Left colon (tissue), 2 donors: ENCODE measurements around the gene ARID3A. TPM values are rescaled to one million over a fixed set of nuclear protein-coding genes. Genes with fewer than 3 reads are reported as not detected.

Experiments
- ATAC-seq: fragments of 200-7000 bp; cut with Tn5 transposase; one replicate; pipeline ENCODE4 v1.9.1; 2020; ENCODE audit warnings: mild to moderate bottlenecking, moderate library complexity
- DNase-seq, 2 donors: peaks; one replicate each; pipeline ENCODE4 v3.0.0-alpha.2; 2020
- intact Hi-C, 2 donors: fragments of 100-400 bp; cut with DNase I in 1 of 2; cut with micrococcal nuclease in 1 of 2; formaldehyde crosslinking; loops; one replicate each; pipeline versions ENCODE4 v1.11.2 to v1.14.0; 2022; cut with DNase I, micrococcal nuclease
- total RNA-seq, 2 donors: library from RNA; stranded (reverse); fragmentation: NEBNext Ultra II Directional; extraction: Animal tissue kit (Norgen Biotek cat#: 25700); gene quantifications; one replicate each; pipeline ENCODE4 v1.2.1, GENCODE V29; 2021
- donor health status: DM: no; HTN: no; CAD: no.
- donor health status: DM: yes; HTN: yes; CAD: no.

Gene ARID3A
- total RNA-seq, 2 donors from 2014 or later, result 10.7 to 11.6 TPM

DNA sequence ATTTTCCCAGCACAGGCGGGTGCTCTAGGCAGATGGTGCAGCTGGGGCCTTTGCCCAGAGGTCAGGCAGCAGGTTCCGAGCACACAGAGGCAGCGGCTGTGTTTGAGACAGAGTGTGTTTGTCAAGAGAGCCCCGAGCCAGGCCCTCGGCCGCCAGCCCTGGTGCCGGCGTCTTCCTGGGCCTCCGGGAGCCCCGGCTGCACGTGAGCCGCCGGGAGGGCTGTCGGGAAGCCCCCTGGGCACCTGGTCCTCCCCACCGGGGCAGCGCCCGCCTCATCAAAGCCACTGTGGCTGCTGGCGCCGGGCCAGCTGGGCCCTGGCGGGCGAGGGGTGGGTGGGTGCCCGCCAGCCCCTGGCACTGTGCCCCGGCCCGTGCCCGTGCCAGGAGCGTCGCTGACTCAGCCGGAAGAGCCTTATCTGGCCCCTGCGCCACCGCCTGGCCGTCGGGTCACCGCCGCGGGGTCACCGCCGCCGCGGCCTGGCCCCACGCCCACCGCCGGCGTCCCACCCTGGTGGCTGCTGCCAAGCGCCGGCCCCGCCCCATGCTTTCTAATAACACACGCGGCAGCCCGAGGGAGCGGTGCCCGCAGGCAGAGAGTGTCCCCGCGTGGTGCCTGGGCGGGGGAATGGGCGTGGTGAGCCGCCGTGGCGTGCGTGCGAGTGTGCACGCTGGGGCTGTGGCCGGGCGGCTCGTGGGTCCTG lies 14.9 kb downstream of the ARID3A start:
- peak; percentile 80 for ATAC-seq
- DNase-seq, result peak; percentile 80 to 86
- intact Hi-C loops, result no loop called here

DNA sequence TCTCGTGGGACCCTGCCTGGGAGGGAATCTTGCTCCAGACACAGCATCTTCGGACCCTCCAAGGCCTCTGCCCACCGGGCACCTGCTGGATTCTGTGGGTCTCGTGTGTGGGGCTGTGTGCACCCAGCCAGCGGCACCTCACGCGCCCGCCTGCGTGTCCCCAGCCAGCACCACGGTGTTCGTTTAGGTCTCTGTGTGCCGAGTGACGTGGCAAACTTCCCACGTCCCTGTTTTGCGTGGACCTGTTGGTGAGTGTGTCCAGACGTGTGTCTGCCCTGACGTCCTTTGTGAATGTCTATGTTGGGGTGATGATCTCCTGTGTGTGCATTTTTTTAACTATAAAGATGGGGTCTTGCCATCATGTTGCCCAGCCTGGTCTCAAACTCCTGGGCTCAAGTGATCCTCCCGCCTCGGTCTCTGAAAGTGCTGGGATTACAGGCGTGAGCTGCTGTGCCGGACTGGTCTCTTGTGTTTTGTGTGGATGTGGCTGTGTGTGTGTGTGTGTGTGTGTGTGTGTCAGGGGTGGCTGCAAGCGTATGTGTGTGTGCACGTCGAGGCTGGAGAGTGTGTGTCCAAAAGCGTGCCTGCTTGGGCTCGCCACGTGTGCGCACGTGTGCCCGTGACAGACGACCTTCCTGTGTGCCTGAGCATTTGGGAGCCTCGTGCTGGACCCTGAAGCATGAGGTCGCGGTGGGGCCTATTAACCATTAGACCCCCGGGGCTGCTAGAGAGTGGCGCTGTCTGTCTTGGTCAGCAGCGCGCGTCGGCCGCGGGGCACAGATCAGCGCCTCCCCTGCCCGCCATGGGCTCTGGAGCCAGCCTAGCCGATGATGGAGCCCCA lies 15.7 kb downstream of the ARID3A start:
- intact Hi-C loops, result no loop called here
- DNase-seq (no peak), ATAC-seq (no peak)

DNA sequence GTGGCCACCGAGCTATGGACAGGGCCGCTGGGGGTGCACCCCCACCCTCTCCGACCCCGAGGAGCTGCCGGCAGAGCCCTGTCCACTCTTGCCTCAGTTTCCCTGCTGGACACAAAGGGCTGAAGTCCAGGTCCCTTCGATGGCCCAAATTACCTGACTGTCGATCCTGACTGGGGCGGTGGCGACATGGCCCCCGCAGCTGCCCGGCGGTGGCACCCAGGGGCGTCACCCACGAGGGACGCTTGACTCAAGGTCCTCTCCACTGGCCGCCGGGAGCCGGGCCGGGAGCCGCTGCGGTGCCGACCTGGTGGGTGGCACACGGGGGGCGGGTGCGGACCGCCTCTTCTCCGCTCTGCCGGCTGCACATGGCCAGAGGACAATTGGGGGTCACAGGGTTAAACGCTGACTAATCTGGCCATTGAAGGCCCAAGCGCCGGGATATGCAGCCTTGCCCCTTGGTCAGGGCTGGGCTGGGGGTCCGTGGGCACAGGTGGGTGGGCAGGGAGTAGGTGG lies 16.4 kb downstream of the ARID3A start:
- intact Hi-C loops, result no loop called here
- DNase-seq, result no peak
- ATAC-seq, result no peak

DNA sequence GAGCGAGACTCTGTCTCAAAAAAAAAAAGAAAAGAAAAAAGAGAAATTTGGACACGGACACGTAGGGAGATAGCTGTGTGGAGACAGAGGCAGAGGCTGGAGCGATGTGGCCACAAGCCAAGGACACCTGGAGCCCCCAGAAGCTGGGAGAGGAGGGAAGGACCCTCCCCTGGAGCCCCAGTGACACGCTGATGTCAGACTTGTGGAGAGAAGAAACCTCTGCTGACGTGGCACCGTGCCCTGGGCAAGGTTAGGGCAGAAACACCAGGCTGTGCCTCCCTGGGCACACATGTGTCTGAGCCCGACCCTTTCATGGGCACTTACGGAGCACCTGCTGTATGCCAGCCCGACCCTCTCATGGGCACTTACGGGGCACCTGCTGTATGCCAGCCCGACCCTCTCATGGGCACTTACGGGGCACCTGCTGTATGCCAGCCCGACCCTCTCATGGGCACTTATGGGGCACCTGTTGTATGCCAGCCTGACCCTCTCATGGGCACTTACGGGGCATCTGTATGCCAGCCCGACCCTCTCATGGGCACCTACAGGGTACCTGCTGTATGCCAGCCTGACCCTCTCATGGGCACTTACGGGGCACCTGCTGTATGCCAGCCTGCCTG lies 17.8 kb downstream of the ARID3A start:
- no peak for DNase-seq
- intact Hi-C loops, result no loop called here
- no peak for ATAC-seq

DNA sequence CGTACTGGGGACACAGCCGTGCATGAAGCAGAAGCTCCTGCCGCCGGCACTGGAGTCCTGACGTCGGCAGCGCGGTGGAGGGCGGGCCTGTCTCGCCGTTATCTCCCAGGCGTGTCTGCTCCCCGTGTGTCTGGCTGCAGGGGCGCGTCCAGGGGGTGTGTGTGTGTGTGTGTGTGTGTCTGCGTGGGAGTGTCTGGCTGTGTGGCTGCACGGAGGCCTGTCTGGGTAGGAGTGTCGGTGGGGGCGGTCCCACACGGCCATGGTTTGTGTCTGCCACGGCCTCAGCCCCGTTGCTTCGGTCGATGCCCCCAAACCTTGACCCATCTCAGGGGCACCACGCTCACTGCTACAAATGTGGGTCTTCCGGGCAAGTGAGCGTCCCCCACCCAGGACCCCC lies 18.3 kb downstream of the ARID3A start:
- ATAC-seq (peak; percentile 78), DNase-seq (peak; percentile 72 to 85)
- intact Hi-C loops, result no loop called here

DNA sequence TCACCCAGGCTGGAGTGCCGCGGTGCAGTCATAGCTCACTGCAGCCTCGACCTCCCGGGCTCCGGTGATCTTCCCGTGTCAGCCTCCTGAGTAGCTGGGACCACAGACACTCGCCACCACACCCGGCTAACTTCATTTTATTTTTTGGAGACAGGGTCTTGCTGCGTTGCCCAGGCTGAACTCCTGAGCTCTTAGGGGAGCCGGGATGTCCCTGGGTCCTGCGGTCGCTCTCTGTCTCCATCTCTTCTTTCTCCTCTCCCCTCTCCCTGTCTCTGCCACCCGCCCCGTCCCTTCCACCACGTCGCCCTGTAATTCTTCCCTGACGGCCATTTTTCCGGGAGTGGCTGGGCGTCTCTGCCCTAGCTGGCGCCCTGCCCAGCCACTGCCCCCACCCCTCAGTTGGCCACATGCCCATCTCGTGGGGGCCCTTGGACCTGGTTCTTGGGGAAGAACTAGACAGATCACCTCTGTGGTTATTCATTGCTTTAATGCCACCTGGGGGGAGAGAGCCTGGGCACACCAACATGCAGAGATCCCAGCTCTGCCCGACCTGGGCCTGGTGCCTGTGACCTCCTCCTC lies 18.9 kb downstream of the ARID3A start:
- ATAC-seq (peak; percentile 36), DNase-seq (peak in 1 of 2 donors; percentile 51)
- intact Hi-C loops, result no loop called here

DNA sequence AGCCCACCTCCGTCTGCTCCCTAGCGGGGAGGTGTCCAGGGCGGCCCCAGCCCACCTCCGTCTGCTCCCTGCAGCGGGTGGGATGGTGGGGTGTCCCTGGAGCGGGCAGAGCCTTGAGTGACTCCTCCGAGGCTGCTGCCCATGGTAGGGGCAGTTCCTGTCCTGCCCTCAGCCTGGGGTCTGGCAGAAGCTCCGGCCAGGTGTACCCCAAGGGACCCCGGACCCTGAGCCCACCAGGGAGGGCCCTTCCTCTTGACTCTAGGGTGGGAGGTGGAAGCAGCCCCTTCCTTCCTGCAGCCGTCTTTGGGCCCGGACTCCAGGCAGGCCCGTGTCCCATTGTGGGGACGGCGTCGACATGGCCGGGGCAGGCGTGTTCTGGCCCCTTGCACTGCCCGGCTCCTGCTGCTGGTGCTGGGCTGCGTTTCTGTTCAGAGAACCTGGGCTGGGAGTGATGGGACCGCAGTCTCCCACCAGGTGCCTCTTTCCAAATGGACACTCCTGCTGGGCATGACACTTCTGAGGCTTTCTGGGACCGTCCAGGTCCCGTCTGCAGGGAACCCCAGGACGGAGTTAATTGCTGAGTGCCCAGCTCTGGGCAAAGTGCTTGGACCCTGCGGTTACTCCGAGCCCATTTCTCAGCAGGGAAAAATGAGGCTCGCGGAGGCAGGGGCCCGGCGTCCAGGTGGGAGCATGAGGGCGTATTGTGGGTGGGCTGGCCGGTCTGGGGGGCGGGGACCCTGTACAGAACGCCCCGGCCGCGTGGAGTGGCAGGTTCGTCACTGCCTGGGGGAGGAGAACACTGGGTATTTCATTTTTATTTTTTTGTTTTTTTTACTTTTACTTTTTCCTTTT lies 19.8 kb downstream of the ARID3A start:
- intact Hi-C loops, result no loop called here
- DNase-seq (no peak), ATAC-seq (no peak)

DNA sequence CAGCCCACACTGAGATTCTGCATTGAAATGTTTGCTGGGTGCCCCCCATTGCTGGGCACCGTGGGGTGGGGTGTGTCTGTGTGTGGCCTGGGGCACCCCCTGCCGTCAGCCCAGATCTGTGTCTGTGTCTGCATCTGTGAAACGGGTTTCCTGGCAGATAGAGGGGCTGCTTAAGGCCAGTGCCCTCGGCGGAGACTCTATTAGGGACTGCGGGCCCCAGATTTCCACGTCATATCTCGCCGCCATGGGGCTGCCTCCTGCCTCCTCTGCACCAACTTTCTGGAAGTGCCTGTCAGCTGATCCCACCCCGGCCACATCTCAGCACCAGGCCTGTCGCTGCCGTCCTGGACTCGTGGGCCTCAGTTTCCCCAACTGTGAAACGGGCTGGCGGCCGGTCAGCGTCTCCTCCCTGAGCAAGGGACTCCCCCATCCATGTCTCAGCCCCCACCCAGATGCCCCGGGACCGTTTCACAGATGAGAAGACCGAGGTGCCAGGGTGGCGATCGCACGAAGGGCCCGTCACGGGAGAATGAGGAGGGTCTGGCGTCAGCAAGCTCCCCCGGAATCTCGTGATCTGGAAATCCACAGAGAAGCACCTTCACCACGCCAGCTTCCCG lies 21.4 kb downstream of the ARID3A start:
- intact Hi-C loops, result no loop called here
- no peak for ATAC-seq
- DNase-seq, result no peak

DNA sequence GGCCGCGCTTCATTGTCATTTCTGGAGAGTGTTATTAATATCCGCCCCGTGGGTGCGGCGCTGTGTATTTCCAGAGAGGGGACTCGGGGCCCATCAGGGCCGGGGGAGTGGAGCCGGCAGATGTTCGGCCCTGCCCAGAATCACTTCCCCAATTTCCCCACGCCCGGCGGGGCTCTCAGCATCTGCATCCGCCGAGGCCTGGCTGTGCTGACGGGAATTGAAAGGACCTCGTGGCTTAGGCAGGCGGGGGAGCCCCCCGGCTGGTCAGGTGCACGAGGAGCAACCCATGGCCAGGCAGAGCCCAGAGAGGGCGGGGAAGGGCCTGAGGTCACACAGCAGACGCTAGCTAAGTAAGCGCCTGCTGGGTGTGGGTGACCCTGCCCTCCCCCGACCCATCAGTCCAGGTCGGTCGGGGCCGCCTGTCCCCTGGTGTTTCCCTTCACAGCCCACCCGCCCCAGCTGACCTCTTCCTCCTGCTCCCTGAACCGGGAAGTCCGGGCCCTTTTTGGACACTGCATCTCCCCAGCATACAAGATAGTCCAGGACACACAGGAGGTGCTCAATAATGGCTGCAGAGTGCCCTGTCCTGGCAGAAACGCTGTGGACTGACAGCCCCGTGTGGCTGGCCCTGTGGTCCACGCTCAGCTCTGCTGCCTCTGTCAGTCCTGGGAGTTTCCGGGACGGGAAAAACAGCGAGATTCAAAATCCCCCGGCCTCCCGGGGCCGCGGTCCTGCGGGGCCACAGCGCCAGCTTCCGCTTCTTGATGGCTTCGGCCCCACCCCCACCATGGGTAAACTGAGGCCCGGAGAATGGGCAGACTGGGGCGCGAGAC lies 22.1 kb downstream of the ARID3A start:
- peak; percentile 74 to 77 for DNase-seq
- ATAC-seq, result no peak
- intact Hi-C loops, result no loop called here

DNA sequence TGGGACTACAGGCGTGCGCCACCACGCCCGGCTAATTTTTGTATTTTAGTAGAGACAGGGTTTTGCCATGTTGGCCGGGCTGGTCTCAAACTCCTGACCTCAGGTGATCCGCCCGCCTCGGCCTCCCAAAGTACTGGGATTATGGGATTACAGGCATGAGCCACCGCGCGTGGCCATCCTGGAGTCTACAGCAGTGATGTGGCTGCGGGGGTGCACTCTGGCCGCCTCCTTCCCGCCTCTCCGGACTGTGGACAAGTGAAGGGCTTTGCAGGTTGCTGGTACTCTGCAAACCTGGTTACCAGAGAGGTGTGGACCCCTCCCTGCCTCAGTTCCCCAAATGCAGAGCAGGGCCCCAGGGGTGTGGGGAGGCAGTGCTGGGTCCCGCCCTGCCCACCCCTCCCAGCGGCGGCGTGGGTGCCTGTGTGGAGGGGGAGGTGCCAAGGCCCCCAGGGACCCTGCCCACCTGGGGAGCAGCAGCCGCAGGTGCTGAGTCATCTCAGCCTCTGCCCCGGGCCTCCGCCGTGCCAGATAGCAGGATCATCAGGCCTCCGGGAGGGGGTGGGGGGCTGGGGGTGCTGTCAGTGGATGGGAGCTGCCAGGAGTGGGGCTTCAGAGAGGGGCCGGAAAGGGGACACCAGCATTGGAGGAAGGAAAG lies 23.1 kb downstream of the ARID3A start:
- ATAC-seq (no peak), DNase-seq (no peak)
- intact Hi-C loops, result no loop called here

DNA sequence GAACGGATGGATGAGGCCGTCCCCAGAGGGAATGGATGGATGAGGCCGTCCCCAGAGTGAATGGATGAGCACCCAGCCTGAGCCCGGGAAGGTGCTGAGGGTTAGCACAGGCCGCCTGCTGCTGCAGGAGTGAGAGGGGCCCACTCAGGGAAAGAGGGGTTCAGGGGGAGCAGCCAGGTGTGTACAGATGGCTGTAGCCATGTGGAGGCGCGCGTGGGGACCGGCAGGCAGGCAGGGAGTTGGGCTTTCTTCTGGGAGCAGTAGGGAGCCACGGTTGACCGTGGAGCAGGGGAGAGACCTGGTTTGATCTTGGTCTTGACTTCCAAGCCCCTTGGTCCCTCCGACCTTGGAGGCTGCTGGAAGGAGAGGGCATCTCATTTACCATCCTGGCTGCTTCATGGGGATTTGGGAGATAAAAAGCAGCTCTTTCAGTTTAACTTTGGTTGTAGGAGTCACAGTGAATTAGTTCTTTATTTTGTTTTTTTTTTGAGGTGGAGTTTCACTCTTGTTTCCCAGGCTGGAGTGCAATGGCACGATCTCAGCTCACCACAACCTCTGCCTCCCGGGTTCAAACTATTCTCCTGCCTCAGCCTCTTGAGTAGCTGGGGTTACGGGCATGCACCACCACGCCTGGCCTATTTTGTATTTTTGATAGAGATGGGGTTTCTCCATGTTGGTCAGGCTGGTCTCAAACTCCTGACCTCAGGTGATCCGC lies 24.7 kb downstream of the ARID3A start:
- ATAC-seq (no peak), DNase-seq (no peak)
- intact Hi-C loops, result no loop called here

DNA sequence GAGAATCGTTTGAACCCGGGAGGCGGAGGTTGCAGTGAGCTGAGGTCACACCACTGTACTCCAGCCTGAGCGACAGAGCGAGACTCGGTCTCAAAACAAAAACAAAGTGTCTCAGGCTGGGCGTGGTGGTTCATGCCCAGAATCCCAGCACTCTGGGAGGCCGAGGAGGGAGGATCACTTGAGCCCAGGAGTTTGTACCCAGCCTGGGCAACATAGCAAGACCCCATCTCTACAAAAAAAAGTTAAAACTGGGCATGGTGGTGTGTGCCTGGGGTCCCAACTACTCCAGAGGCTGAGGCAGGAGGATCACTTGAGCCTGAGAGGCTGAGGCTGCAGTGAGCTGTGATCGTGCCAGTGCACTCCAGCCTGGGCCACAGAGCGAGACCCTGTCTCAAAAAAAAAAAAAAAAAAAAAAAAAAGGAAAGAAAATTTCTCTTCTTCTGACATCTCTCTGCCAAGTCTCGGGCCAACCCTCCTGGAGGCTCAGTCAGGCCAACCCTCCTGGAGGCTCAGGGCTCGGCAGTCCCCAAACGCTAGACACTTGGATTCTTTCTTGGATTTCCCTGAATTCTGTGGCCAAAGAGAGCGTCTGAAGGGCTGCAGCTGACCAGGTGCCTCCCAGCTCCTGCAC lies 26.3 kb downstream of the ARID3A start:
- intact Hi-C loops, result no loop called here
- no peak for ATAC-seq

DNA sequence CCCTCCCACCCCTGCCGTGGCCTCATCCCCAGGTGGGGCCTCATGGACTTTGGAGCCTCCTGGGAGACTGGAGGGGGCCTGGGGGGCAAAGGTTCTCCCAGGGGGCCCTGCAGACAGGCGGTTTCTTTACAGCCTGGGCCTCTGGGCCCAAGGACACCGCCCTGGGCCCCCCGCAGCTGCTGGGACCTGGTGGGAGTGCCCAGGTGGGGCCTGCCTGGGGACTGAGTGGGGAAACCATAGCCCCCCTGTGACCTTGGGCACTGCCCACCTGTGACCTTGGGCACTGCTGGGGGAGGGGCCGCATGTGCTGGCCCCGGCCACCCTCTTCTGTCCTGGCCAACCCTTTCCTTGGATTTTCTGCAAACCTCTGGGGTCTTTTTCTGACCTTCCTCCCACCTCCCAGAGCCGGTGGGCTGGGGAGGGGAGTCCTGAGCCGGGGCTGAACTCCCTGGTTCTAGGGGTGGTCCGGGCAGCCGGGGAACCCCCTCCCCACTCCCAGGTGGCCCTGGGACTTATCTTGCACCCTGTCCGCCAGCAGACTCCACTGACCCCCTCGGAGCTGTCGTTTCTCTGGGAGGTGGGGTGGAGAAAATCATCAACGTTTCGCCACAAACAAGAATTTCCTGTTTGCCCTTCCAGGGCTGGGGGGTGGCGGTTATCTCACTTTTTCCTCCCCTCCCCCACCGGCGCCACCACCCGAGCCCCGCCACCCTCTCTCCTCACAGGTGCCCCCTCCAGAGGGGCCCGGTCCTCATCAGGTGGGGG lies 27.0 kb downstream of the ARID3A start:
- intact Hi-C loops, result no loop called here
- ATAC-seq, result peak; percentile 79

More for the DNA sequence above, 26.3 kb downstream of the ARID3A start:
- no peak for DNase-seq

DNA sequence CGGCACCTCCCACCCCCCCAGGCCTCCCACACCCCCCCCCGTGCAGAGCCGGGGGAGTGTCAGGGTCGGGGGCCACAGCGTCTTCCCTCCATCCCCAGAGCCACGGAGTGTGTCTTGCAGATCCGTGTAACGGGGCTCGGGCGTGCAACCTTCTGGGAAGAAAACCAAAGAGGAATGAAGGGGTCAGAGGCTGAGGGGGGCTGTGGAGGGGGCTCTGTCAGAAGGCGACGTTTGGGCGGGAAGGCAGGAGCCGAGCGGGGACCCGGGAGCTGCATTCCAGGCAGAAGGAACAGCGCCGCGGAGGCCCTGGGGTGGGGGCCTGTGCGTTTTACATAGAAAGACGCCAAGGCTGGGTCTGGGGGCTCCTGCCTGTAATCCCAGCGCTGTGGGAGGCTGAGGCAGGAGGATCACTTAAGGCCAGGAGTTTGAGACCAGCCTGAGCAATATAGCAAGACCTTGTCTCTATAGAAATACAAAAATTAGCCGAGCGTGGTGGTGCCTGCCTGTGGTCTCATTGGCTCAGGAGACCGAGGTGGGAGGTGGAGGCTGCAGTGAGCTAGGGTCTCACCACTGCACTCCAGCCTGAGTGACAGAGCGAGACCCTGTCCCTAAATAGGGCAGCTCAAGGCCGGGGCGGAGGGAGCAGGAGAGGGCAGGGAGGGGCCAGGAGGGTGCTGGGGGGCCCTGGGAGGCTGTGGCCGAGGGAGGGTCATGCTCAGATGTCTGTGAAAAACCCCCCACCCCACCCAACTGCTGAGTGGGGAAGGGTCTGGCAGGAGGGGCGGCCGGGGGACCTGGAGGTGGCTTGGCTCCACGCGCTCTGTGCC lies 27.8 kb downstream of the ARID3A start:
- no peak for ATAC-seq
- no peak for DNase-seq
- intact Hi-C loops, result no loop called here

More for the DNA sequence above, 27.0 kb downstream of the ARID3A start:
- peak in 1 of 2 donors; percentile 58 for DNase-seq
